Measurements from ENCODE around the gene ERI3. TPM values are rescaled to one million over a fixed set of nuclear protein-coding genes. Genes with fewer than 3 reads are reported as not detected.

Gene ERI3
- total and polyA plus RNA-seq, 4 donors, result 68.7 to 125 (median 107) TPM

DNA sequence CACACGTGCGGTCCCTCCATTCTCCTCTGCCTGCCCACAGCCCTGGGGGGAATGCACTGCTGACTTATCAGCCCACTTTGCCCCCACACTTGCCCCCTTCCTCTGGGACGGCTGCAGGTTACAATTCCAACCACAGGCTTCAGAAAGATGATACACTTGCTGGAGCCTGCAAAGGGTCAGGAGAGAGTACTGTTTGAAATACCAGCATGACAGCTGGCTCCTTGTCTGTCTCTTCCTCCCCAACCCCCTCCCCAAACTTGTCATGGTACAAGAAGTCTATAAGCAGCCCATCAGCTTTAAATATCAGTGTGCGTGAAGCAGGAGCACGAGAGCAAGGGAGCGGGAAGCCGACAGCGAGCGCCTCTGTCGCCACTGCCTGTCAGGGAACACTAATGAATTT, 62.4 kb downstream of the ERI3 start:
- Histone ChIP-seq H3K36me3 (ENCODE audit: control insufficient read depth, insufficient read depth, low read length) (peaks cover 55% of the 10 kb centered on the region), H3K4me1 (ENCODE audit: control insufficient read depth, insufficient read depth, low read length) (peaks cover 37% of the 10 kb centered on the region), H3K9me3 (ENCODE audit: control insufficient read depth, insufficient read depth, low read length) (no peaks in the 10 kb centered on the region), H3K4me3 (ENCODE audit: low read depth, low read length) (no peak overlapping the region), H3K27me3 (ENCODE audit: control insufficient read depth, insufficient read depth, low read length) (no peaks in the 10 kb centered on the region), H3K27ac (ENCODE audit: low read depth, low read length) (no peak overlapping the region)
- no peak for DNase-seq (ENCODE audit: low read depth in 4 of 6, low spot score in 6 of 6)
- WGBS (ENCODE audit: insufficient coverage), result 94% methylated on average over 2 of the region's 10 CpGs

GRCh38 chr1:44290250-44291094, 64.6 kb downstream of the ERI3 start:
- Histone ChIP-seq H3K9me3 (ENCODE audit: control insufficient read depth, insufficient read depth, low read length) (no peaks in the 10 kb centered on the region), H3K27me3 (ENCODE audit: control insufficient read depth, insufficient read depth, low read length) (no peaks in the 10 kb centered on the region), H3K4me1 (ENCODE audit: control insufficient read depth, insufficient read depth, low read length) (peaks cover 20% of the 10 kb centered on the region), H3K4me3 (ENCODE audit: low read depth, low read length) (no peak overlapping the region), H3K36me3 (ENCODE audit: control insufficient read depth, insufficient read depth, low read length) (peaks cover 35% of the 10 kb centered on the region), H3K27ac (ENCODE audit: low read depth, low read length) (no peak overlapping the region)
- WGBS (ENCODE audit: insufficient coverage), result 82% methylated on average over 4 of the region's 11 CpGs
- peak in 1 of 6 donors; percentile 54 for DNase-seq (ENCODE audit: low read depth in 4 of 6, low spot score in 6 of 6)

- H3K36me3 ChIP-seq (ENCODE audit: control insufficient read depth, insufficient read depth, low read length), result peaks cover 33% of the 10 kb centered on the region
- peaks cover 20% of the 10 kb centered on the region for H3K4me1 ChIP-seq (ENCODE audit: control insufficient read depth, insufficient read depth, low read length)
- 71% methylated on average over 7 of the region's 7 CpGs for WGBS (ENCODE audit: insufficient coverage)
- no peak overlapping the region for H3K27ac ChIP-seq (ENCODE audit: low read depth, low read length)
- H3K9me3 ChIP-seq (ENCODE audit: control insufficient read depth, insufficient read depth, low read length), result no peaks in the 10 kb centered on the region
- H3K4me3 ChIP-seq (ENCODE audit: low read depth, low read length), result no peak overlapping the region
- H3K27me3 ChIP-seq (ENCODE audit: control insufficient read depth, insufficient read depth, low read length), result no peaks in the 10 kb centered on the region
- DNase-seq (ENCODE audit: low read depth in 4 of 6, low spot score in 6 of 6), result no peak
Measured at GRCh38 chr1:44289530-44289929, 65.5 kb downstream of the ERI3 start.

DNA sequence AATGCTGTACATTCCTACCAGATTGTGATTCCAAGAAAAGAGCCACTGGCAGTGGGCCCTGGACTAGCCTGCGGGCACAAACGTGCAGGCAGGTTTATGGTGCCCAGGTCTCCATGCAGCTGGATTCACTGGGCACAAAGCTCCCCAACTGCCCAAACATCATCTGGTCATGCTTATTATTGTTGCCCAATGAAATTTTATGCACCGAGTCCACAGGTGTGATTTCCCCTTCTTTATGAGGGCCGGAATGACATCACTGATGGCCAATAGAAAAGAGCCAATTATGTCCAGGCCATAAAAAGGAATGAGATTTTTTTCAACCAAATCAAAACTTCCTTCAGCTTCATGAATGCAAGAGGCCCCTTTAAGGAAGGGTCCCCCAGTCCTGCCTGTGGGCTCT, 66.2 kb downstream of the ERI3 start:
- 76% methylated on average over 3 of the region's 4 CpGs for WGBS (ENCODE audit: insufficient coverage)
- Histone ChIP-seq H3K36me3 (ENCODE audit: control insufficient read depth, insufficient read depth, low read length) (peaks cover 33% of the 10 kb centered on the region), H3K27me3 (ENCODE audit: control insufficient read depth, insufficient read depth, low read length) (no peaks in the 10 kb centered on the region)

GRCh38 chr1:44284184-44284583, 70.9 kb downstream of the ERI3 start:
- H3K27ac ChIP-seq (ENCODE audit: low read depth, low read length), result no peak overlapping the region
- H3K9me3 ChIP-seq (ENCODE audit: control insufficient read depth, insufficient read depth, low read length), result no peaks in the 10 kb centered on the region
- 97% methylated on average over 2 of the region's 2 CpGs for WGBS (ENCODE audit: insufficient coverage)
- peaks cover 18% of the 10 kb centered on the region for H3K36me3 ChIP-seq (ENCODE audit: control insufficient read depth, insufficient read depth, low read length)
- H3K27me3 ChIP-seq (ENCODE audit: control insufficient read depth, insufficient read depth, low read length), result no peaks in the 10 kb centered on the region
- peaks cover 13% of the 10 kb centered on the region for H3K4me1 ChIP-seq (ENCODE audit: control insufficient read depth, insufficient read depth, low read length)
- H3K4me3 ChIP-seq (ENCODE audit: low read depth, low read length), result no peak overlapping the region
- DNase-seq (ENCODE audit: low read depth in 4 of 6, low spot score in 6 of 6), result peak in 1 of 6 donors; percentile 43

More for the DNA sequence above, 66.2 kb downstream of the ERI3 start:
- Histone ChIP-seq H3K4me3 (ENCODE audit: low read depth, low read length) (no peak overlapping the region), H3K27ac (ENCODE audit: low read depth, low read length) (no peak overlapping the region), H3K9me3 (ENCODE audit: control insufficient read depth, insufficient read depth, low read length) (no peaks in the 10 kb centered on the region), H3K4me1 (ENCODE audit: control insufficient read depth, insufficient read depth, low read length) (peaks cover 16% of the 10 kb centered on the region)
- DNase-seq (ENCODE audit: low read depth in 4 of 6, low spot score in 6 of 6), result no peak

- DNase-seq (ENCODE audit: low read depth in 4 of 6, low spot score in 6 of 6), result no peak
- 87% methylated on average over 3 of the region's 3 CpGs for WGBS (ENCODE audit: insufficient coverage)
- Histone ChIP-seq H3K36me3 (ENCODE audit: control insufficient read depth, insufficient read depth, low read length) (peaks cover 18% of the 10 kb centered on the region), H3K27me3 (ENCODE audit: control insufficient read depth, insufficient read depth, low read length) (no peaks in the 10 kb centered on the region), H3K4me3 (ENCODE audit: low read depth, low read length) (no peak overlapping the region), H3K27ac (ENCODE audit: low read depth, low read length) (no peak overlapping the region), H3K9me3 (ENCODE audit: control insufficient read depth, insufficient read depth, low read length) (no peaks in the 10 kb centered on the region), H3K4me1 (ENCODE audit: control insufficient read depth, insufficient read depth, low read length) (peaks cover 13% of the 10 kb centered on the region)
Measured at GRCh38 chr1:44283524-44284173, 71.4 kb downstream of the ERI3 start.

DNA sequence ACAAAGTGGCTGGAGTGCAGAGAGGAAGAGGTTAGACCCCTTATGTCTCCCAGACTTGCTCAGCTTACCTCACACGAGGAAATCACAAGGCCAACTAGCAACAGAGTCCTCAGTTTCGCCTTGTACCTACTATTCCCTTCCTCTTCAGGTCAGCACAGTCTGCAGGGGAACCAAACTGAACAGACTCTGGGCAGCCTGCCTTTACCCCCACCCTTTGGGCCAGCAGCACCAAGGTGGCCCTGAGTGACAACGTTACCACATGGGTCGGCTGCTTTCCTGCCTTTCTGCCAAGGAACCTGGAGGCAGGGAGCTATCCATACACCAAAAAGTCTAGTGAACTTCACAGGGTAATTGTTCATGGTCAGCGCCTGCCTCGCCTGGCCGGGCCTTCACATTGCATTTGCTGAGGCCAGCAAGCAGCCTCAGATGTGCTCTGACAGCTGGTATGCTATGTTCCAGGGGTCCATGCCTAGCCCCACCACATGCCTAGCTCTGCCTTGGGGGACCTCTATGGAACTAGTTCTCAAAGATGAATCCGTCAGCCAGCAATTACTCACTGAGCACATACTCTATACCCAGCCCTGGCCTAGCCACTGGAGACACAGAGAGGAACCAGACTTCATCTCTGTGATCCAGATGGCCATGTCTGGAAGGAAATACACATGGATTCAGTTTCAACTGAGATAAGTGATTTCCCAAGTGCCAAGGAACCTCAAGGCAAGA, 72.2 kb downstream of the ERI3 start:
- Histone ChIP-seq H3K27me3 (ENCODE audit: control insufficient read depth, insufficient read depth, low read length) (no peaks in the 10 kb centered on the region), H3K9me3 (ENCODE audit: control insufficient read depth, insufficient read depth, low read length) (no peaks in the 10 kb centered on the region), H3K4me3 (ENCODE audit: low read depth, low read length) (no peak overlapping the region), H3K27ac (ENCODE audit: low read depth, low read length) (no peak overlapping the region), H3K36me3 (ENCODE audit: control insufficient read depth, insufficient read depth, low read length) (peaks cover 18% of the 10 kb centered on the region), H3K4me1 (ENCODE audit: control insufficient read depth, insufficient read depth, low read length) (peaks cover 13% of the 10 kb centered on the region)
- no peak for DNase-seq (ENCODE audit: low read depth in 4 of 6, low spot score in 6 of 6)
- WGBS (ENCODE audit: insufficient coverage), result 94% methylated on average over 8 of the region's 8 CpGs

DNA sequence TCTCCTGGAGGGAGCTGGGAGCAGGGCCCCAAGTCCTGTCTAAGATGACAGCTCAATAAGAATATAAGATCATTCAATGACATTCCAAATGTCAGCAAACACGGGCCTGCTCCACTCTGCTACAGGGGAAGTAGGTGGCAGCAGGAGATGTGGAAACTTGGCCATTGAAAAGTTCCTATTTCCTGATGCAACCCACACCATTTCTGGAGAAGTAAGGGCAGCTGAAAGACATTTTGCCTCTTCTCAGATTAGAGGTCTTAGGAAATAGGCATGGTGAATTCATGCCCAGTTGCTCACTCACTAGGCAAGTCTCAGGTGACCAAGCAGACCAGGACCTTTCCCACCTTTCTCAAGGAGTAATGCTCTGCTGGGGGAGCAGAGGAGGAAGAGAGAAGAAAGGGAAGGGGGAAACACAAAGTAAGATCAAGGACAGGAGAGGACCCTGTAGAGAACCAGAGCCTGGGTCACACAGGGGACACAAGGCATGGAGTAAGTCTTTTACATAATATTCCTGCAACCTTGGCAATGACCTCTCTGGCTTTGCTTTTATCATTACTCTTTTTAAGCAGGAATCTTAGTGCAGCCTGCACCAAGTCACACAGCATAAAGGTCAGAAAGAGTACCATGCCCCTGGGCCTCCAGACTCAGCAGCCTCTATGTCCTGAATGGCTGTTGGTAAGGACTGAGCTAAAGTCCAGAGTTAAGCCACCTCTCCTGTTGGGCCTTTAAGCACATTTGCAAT, 72.9 kb downstream of the ERI3 start:
- Histone ChIP-seq H3K36me3 (ENCODE audit: control insufficient read depth, insufficient read depth, low read length) (peaks cover 18% of the 10 kb centered on the region), H3K9me3 (ENCODE audit: control insufficient read depth, insufficient read depth, low read length) (no peaks in the 10 kb centered on the region), H3K27ac (ENCODE audit: low read depth, low read length) (no peak overlapping the region), H3K4me1 (ENCODE audit: control insufficient read depth, insufficient read depth, low read length) (peaks cover 13% of the 10 kb centered on the region), H3K4me3 (ENCODE audit: low read depth, low read length) (no peak overlapping the region), H3K27me3 (ENCODE audit: control insufficient read depth, insufficient read depth, low read length) (no peaks in the 10 kb centered on the region)
- DNase-seq (ENCODE audit: low read depth in 4 of 6, low spot score in 6 of 6), result no peak
- no CpG with 5 or more reads among the region's 1 CpG for WGBS (ENCODE audit: insufficient coverage)

DNA sequence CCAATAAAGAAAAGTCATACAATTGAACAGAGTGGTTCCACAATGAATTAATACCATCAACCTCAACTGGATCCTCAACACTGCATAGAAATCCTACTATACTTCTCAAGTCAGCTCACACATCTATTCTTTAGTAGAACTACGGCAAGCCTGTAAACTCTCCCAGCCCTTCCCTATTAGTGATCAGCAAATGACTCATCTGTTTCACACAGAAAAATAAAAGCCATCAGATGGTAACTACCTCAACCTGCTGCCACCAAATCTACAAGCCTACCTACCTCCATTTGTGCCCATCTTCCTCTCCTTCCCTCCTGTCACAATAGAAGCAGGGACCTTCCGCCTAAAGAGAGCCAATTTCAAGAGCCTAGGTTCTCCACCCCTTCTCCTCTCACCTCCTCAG, 78.2 kb downstream of the ERI3 start:
- H3K9me3 ChIP-seq (ENCODE audit: control insufficient read depth, insufficient read depth, low read length), result no peaks in the 10 kb centered on the region
- peaks cover 3% of the 10 kb centered on the region for H3K36me3 ChIP-seq (ENCODE audit: control insufficient read depth, insufficient read depth, low read length)
- no peak overlapping the region for H3K27ac ChIP-seq (ENCODE audit: low read depth, low read length)
- 94% methylated on average over 2 of the region's 2 CpGs for WGBS (ENCODE audit: insufficient coverage)
- peaks cover 15% of the 10 kb centered on the region for H3K4me1 ChIP-seq (ENCODE audit: control insufficient read depth, insufficient read depth, low read length)
- H3K27me3 ChIP-seq (ENCODE audit: control insufficient read depth, insufficient read depth, low read length), result no peaks in the 10 kb centered on the region
- no peak overlapping the region for H3K4me3 ChIP-seq (ENCODE audit: low read depth, low read length)
- no peak for DNase-seq (ENCODE audit: low read depth in 4 of 6, low spot score in 6 of 6)

All from spinal cord (tissue), 10 donors.